GM12801 (cell line): ENCODE measurements around the gene CCDC169.

Source experiments
- TF ChIP-seq, protein P1 (sequence below): IDR thresholded peaks from one replicate; pipeline ENCODE4 v1.5.1; 2011; ENCODE audit warnings: control low read depth; ENCODE audit not compliant: insufficient read length; ENCODE audit errors: extremely low read depth

CCDC169 gene

GRCh38 chr13:36190771-36191170, 106.8 kb downstream of the CCDC169 start:
- TF ChIP-seq, protein P1, sequence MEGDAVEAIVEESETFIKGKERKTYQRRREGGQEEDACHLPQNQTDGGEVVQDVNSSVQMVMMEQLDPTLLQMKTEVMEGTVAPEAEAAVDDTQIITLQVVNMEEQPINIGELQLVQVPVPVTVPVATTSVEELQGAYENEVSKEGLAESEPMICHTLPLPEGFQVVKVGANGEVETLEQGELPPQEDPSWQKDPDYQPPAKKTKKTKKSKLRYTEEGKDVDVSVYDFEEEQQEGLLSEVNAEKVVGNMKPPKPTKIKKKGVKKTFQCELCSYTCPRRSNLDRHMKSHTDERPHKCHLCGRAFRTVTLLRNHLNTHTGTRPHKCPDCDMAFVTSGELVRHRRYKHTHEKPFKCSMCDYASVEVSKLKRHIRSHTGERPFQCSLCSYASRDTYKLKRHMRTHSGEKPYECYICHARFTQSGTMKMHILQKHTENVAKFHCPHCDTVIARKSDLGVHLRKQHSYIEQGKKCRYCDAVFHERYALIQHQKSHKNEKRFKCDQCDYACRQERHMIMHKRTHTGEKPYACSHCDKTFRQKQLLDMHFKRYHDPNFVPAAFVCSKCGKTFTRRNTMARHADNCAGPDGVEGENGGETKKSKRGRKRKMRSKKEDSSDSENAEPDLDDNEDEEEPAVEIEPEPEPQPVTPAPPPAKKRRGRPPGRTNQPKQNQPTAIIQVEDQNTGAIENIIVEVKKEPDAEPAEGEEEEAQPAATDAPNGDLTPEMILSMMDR: no peak

DNA sequence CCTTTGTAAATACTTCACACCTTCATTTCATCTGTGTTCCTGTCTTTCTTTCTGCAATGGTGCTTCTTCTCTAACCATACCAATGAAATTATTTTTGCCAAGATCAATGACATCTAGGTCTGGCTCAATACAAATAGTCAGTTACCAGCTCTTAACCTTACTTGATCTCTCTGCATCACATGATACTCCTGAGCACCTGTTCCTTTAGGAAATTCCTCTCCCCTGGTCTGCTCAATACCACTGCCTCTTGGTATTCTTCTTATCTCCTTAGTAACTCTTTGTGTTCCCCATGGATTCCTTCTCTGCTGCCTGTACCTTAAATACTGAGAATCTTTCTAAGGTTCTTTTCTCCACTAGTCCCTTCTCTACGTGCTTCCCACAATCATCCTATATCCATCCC, 109.2 kb downstream of the CCDC169 start:
- TF ChIP-seq, protein P1: no peak

DNA sequence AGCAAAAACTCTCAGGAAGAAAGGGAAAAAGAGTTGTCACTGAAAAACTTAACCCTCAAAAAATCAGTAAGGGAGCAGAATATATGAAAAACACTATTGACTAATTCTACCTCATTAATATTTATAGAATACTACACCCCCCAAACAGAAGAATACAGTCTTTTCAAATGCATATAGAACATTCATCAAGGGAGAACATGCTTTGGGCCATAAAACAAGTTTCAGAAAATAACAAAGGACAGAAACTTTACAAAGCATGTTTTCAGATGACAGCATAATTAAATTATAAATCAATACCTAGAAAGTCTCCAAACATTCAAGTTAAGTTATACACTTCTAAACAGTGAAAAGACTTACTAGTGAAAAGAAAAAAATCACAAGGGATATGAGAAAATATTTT, 113.7 kb downstream of the CCDC169 start:
- TF ChIP-seq, protein P1: no peak
